GM18861 (cell line): Measurements from ENCODE around the gene WDR5B.

Experiments used
- ATAC-seq: cut with Tn5 transposase; IDR thresholded peaks from one replicate; pipeline ENCODE4 v1.9.1; 2021; ENCODE audit not compliant: unreplicated experiment

WDR5B gene

GRCh38 chr3:122374034-122374433 lies 41.8 kb downstream of the WDR5B start:
- ATAC-seq, result no peak

GRCh38 chr3:122366379-122366749 lies 49.5 kb downstream of the WDR5B start:
- ATAC-seq, result no peak

- peak; percentile 82 for ATAC-seq
Observed at GRCh38 chr3:122365582-122366378, 50.1 kb downstream of the WDR5B start.

- peak; percentile 47 for ATAC-seq
Observed at GRCh38 chr3:122365073-122365472, 50.8 kb downstream of the WDR5B start.

- no peak for ATAC-seq
Observed at GRCh38 chr3:122364490-122364889, 51.4 kb downstream of the WDR5B start.
